Thyroid gland (tissue), 4 donors: ENCODE results near the gene MARCO.

Experiments used
- CTCF ChIP-seq, 6 experiments: fragments of 200-600 bp in 3 of 6; fragments of 450-650 bp in 3 of 6; sonication (generic) in 3 of 6; IDR thresholded peaks; one replicate each; pipeline ENCODE4 v1.5.1; 2016 to 2019; ENCODE audit warnings: antibody characterized with exemption in 6 of 6, mild to moderate bottlenecking in 2 of 6, inconsistent platforms in 1 of 6, moderate library complexity in 1 of 6
- POLR2A ChIP-seq, 2 donors: fragments of 450-650 bp; IDR thresholded peaks; one replicate each; pipeline ENCODE4 v1.6.1; 2017; ENCODE audit warnings: antibody characterized with exemption in 2 of 2, mild to moderate bottlenecking in 2 of 2, moderate library complexity in 1 of 2

DNA sequence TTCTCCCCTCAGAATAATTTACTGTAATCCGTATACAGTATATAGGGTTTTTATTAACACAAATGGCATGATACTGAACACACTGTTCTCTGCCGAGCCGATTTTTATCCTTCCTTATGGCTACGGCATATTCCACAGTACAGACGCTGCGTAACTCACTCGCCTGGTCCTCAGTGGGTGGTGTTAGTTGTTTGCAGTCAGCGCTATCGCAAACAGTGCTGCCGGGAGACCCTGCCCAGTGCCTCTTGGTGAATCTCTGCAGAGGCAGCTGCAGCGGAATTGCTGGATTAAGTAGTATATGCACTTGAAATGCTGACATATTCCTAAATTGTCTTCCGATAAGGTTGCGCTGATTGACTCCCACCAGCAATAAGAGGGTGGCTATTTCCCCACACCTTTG, 73.9 kb downstream of the MARCO start:
- TF ChIP-seq POLR2A (IDR thresholded peaks at IDR 0.05), result no peak
- TF ChIP-seq CTCF (IDR thresholded peaks at IDR 0.05), result no peak
